ENCODE data around the gene AKAP12.

- TF ChIP-seq CTCF (IDR thresholded peaks at IDR 0.05; ENCODE audit: poor library complexity, severe bottlenecking) (no peak), RAD21 (conservative IDR thresholded peaks at IDR 0.05) (no peak), POLR2AphosphoS5 (IDR thresholded peaks at IDR 0.05) (no peak), EP300 (conservative IDR thresholded peaks at IDR 0.05; ENCODE audit: poor library complexity, severe bottlenecking) (no peak), REST (IDR thresholded peaks at IDR 0.05; ENCODE audit: borderline replicate concordance) (no peak)
Observed at GRCh38 chr6:151376440-151376839, 136.7 kb downstream of the AKAP12 start.

Measured in neural cell (in vitro differentiated cells).